ENCODE data around the gene KLK3. TPM values are rescaled to one million over a fixed set of nuclear protein-coding genes. Genes with fewer than 3 reads are reported as not detected.
"Not testable (repeated sequence)": the region's sequence is repeated elsewhere in the genome, so short reads cannot be mapped to it uniquely, and the experiment has no call there.

Gene KLK3
- total RNA-seq (2021; ENCODE audit: unreplicated experiment) (not detected), Bru-seq, nascent RNA (not detected), BruChase-seq, experiment 1, labeled RNA remaining after a 2-hour chase (not detected), BruChase-seq, experiment 2, labeled RNA remaining after a 6-hour chase (not detected)
- not detected for polyA plus RNA-seq (2012; ENCODE audit: insufficient read length)
- long read RNA-seq, result 0 reads

DNA sequence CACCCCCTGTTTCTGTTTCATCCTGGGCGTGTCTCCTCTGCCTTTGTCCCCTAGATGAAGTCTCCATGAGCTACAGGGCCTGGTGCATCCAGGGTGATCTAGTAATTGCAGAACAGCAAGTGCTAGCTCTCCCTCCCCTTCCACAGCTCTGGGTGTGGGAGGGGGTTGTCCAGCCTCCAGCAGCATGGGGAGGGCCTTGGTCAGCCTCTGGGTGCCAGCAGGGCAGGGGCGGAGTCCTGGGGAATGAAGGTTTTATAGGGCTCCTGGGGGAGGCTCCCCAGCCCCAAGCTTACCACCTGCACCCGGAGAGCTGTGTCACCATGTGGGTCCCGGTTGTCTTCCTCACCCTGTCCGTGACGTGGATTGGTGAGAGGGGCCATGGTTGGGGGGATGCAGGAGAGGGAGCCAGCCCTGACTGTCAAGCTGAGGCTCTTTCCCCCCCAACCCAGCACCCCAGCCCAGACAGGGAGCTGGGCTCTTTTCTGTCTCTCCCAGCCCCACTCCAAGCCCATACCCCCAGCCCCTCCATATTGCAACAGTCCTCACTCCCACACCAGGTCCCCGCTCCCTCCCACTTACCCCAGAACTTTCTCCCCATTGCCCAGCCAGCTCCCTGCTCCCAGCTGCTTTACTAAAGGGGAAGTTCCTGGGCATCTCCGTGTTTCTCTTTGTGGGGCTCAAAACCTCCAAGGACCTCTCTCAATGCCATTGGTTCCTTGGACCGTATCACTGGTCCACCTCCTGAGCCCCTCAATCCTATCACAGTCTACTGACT is at the start of gene KLK3:
Gene KLK3 (plus strand): TSS at position 280 of the 775 bp plus-strand sequence. CDS start 41 bp downstream, at position 321.
- DNase-seq (ENCODE audit: low read depth, low spot score), result no peak
- in situ Hi-C loops (cut with HindIII; ENCODE audit: low pct_unique_long_range_greater_than_20kb, low sequenced_read_pairs), result no loop called here

GRCh38 chr19:50808856-50809255 is 45.9 kb upstream of the KLK3 start:
- ChIA-PET POLR2A (no interaction called here), CTCF (no interaction called here)
- Histone ChIP-seq H3K27me3 (ENCODE audit: control insufficient read depth, insufficient read depth, low read length) (no peaks in the 10 kb centered on the region), H3K9me3 (ENCODE audit: control insufficient read depth, insufficient read depth, low read depth, low read length) (no peaks in the 10 kb centered on the region), H3K27ac (ENCODE audit: low read length) (no peak overlapping the region), H3K4me3 (ENCODE audit: low read depth in 2 of 2, low read length in 2 of 2) (no peak overlapping the region), H3K36me3 (ENCODE audit: control insufficient read depth, insufficient read depth, low read length) (peaks cover 3% of the 10 kb centered on the region; the same call in 1 of the 2 replicates), H3K4me1 (ENCODE audit: control insufficient read depth, insufficient read depth, low read length) (no peaks in the 10 kb centered on the region)
- no TSS peak for BruUV-seq (replicated peaks)
- ATAC-seq, result no peak
- in situ Hi-C loops (cut with HindIII; ENCODE audit: low pct_unique_long_range_greater_than_20kb, low sequenced_read_pairs) (no loop called here), intact Hi-C loops (cut with micrococcal nuclease; ENCODE audit: unreplicated experiment) (no loop called here)
- TF ChIP-seq TCF7L2 (IDR thresholded peaks at IDR 0.05; ENCODE audit: low read depth, low read length) (no peak), SIN3A (IDR thresholded peaks at IDR 0.05; ENCODE audit: borderline replicate concordance, insufficient read depth, low read depth, low read length) (no peak), POLR2AphosphoS5 (IDR thresholded peaks at IDR 0.05; ENCODE audit: low read depth, low read length) (no peak), CTCF (IDR thresholded peaks at IDR 0.05) (no peak)
- TF ChIP-seq, protein P1, sequence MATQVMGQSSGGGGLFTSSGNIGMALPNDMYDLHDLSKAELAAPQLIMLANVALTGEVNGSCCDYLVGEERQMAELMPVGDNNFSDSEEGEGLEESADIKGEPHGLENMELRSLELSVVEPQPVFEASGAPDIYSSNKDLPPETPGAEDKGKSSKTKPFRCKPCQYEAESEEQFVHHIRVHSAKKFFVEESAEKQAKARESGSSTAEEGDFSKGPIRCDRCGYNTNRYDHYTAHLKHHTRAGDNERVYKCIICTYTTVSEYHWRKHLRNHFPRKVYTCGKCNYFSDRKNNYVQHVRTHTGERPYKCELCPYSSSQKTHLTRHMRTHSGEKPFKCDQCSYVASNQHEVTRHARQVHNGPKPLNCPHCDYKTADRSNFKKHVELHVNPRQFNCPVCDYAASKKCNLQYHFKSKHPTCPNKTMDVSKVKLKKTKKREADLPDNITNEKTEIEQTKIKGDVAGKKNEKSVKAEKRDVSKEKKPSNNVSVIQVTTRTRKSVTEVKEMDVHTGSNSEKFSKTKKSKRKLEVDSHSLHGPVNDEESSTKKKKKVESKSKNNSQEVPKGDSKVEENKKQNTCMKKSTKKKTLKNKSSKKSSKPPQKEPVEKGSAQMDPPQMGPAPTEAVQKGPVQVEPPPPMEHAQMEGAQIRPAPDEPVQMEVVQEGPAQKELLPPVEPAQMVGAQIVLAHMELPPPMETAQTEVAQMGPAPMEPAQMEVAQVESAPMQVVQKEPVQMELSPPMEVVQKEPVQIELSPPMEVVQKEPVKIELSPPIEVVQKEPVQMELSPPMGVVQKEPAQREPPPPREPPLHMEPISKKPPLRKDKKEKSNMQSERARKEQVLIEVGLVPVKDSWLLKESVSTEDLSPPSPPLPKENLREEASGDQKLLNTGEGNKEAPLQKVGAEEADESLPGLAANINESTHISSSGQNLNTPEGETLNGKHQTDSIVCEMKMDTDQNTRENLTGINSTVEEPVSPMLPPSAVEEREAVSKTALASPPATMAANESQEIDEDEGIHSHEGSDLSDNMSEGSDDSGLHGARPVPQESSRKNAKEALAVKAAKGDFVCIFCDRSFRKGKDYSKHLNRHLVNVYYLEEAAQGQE (IDR thresholded peaks at IDR 0.05; ENCODE audit: insufficient read depth in 1 of 2, low read depth in 2 of 2, low read length in 1 of 2), result no peak
- DNase-seq (ENCODE audit: low read depth, low spot score), result no peak

More for the DNA sequence above, at the start of gene KLK3:
- no peak within 1 kb of the TSS for H3K4me3 ChIP-seq (ENCODE audit: low read depth in 2 of 2, low read length in 2 of 2)
- H3K36me3 ChIP-seq (ENCODE audit: control insufficient read depth, insufficient read depth, low read length), result no peaks in the 10 kb centered on the region
- no peak for TF ChIP-seq CTCF (IDR thresholded peaks at IDR 0.05)
- no peak for TF ChIP-seq SIN3A (IDR thresholded peaks at IDR 0.05; ENCODE audit: borderline replicate concordance, insufficient read depth, low read depth, low read length)
- no peak for TF ChIP-seq POLR2AphosphoS5 (IDR thresholded peaks at IDR 0.05; ENCODE audit: low read depth, low read length)
- TF ChIP-seq, protein P1 (IDR thresholded peaks at IDR 0.05; ENCODE audit: insufficient read depth in 1 of 2, low read depth in 2 of 2, low read length in 1 of 2), result no peak
- no peak for TF ChIP-seq TCF7L2 (IDR thresholded peaks at IDR 0.05; ENCODE audit: low read depth, low read length)
- H3K27ac ChIP-seq (ENCODE audit: low read length), result no peak within 1 kb of the TSS
- CTCF ChIA-PET, result no interaction called here
- no TSS peak for BruUV-seq (replicated peaks)
- no peaks in the 10 kb centered on the region for H3K9me3 ChIP-seq (ENCODE audit: control insufficient read depth, insufficient read depth, low read depth, low read length)
- H3K4me1 ChIP-seq (ENCODE audit: control insufficient read depth, insufficient read depth, low read length), result no peaks in the 10 kb centered on the region
- H3K27me3 ChIP-seq (ENCODE audit: control insufficient read depth, insufficient read depth, low read length), result no peaks in the 10 kb centered on the region; the same call in none of the 2 replicates
- intact Hi-C loops (cut with micrococcal nuclease; ENCODE audit: unreplicated experiment), result no loop called here
- no peak for ATAC-seq
- POLR2A ChIA-PET, result no interaction called here

DNA sequence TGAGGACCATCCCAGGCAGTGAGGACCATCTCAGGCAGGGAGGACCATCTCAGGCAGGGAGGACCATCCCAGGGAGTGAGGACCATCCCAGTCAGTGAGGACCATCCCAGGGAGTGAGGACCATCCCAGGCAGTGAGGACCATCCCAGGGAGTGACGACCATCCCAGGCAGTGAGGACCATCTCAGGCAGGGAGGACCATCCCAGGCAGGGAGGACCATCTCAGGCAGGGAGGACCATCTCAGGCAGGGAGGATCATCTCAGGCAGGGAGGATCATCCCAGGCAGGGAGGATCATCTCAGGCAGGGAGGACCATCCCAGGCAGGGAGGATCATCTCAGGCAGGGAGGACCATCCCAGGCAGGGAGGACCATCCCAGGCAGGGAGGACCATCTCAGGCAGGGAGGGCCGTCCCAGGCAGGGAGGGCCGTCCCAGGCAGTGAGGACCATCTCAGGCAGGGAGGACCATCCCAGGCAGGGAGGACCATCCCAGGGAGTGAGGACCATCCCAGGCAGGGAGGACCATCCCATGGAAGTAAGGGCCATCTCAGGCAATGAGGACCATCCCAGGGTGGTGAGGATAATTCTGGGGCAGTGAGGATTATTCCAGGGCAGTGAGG is 43.0 kb upstream of the KLK3 start:
- H3K36me3 ChIP-seq (ENCODE audit: control insufficient read depth, insufficient read depth, low read length); H3K9me3 ChIP-seq (ENCODE audit: control insufficient read depth, insufficient read depth, low read depth, low read length); BruUV-seq (replicated peaks); intact Hi-C loops (cut with micrococcal nuclease; ENCODE audit: unreplicated experiment); POLR2A ChIA-PET; H3K27ac ChIP-seq (ENCODE audit: low read length); CTCF ChIA-PET; DNase-seq (ENCODE audit: low read depth, low spot score); H3K27me3 ChIP-seq (ENCODE audit: control insufficient read depth, insufficient read depth, low read length); H3K4me1 ChIP-seq (ENCODE audit: control insufficient read depth, insufficient read depth, low read length); ATAC-seq; H3K4me3 ChIP-seq (ENCODE audit: low read depth in 2 of 2, low read length in 2 of 2); in situ Hi-C loops (cut with HindIII; ENCODE audit: low pct_unique_long_range_greater_than_20kb, low sequenced_read_pairs): not testable (repeated sequence)
